GM13976 (cell line): ENCODE data around the gene PDGFRB.

ENCODE experiments used
- DNase-seq: peaks from one replicate; pipeline ENCODE4 v3.0.0; 2012; ENCODE audit warnings: low spot score
- CTCF ChIP-seq: IDR thresholded peaks from 2 replicates; pipeline ENCODE4 v1.5.1; 2012; ENCODE audit warnings: borderline replicate concordance, mild to moderate bottlenecking; ENCODE audit not compliant: insufficient read depth; ENCODE audit errors: extremely low read depth, missing control alignments, control extremely low read depth
- in situ Hi-C: fragments of 300-500 bp; cut with MboI; formaldehyde crosslinking; loops from one replicate; pipeline ENCODE4 v1.12.0; 2022; ENCODE audit warnings: low sequenced_read_pairs, mixed read lengths, inconsistent platforms; ENCODE audit not compliant: unreplicated experiment

Gene PDGFRB

DNA sequence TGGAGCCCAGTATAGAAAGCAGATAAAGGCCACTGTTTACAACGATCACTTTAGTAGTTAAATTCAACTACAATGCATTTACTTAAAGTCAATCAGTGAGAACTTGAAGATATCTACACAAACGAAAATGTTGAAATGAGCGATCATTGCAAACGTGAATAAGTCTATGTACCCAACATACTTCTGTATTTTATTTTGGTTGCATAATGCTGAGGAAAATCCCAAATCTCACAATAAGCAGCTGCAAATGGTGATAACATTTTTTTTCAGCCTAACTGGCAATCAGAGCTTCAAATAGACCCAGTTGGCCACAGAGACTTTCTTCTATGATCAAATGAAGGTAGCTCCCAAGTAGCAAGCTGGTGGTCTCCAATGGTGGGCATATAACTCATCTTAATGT, 32.1 kb downstream of the PDGFRB start:
- in situ Hi-C loops: no loop called here
- TF ChIP-seq CTCF: no peak
- DNase-seq: no peak

DNA sequence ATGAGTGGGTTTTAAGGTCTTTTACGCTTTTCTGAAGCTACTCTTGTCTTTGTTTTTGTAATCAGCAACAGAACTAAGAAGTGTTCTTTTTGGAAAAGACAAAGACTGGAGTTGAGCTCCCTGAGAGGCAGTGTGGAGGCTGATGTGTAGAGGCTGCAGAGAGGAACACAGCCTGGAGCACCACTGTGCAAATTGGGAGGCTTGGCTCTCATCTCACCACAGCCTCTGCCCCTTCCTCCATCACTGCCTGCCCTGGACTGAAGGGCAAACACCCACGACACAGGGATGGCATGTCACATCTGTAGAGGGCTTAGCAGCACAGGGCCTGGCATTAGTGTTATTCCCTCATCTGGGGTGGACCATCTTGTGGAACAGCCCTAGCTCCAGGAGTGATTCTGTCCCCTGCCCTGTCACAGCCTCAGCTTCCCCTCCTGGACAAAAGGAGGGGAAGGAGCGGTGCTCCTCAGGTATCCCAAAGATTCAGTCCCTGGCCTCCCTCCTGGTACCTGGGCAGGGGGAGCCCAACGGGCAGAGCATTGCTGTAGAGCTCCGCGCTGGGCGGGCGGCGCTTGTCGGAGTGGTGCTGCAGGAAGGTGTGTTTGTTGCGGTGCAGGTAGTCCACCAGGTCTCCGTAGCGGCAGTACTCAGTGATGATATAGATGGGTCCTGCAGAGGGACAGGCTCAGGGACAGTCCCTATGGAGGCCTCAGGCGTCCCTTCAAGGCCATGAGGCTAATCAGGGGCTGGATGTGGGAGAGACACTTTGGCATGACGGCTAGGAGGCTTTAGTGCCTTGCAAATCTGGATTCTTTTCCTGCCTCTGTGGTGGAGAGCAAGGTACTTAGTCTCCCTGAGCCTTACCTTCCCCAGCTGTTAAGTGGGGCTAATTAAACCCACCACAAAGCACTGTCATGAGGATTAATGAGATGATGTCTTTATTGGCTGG, 32.8 kb downstream of the PDGFRB start:
- DNase-seq: no peak
- no peak for TF ChIP-seq CTCF
- in situ Hi-C loops: no loop called here

DNA sequence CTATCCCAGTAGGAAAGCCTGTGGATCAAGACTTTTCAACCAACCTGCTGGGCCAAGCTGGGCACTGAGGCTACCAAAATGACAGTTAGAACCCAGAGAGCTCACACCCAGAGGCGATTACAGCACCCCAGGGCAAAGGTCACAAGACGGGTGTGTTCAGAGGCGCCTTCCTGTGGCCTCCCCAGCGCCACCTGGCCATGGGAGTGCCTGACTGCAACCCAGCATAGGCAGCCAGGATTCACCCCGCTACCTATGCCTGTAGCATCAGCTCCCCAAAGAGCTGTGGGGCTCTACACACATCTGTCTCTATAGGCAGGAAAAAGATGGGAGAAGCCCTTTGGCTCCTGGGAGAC, 33.5 kb downstream of the PDGFRB start:
- peak; percentile 51 for TF ChIP-seq CTCF
- DNase-seq: peak; percentile 87
- in situ Hi-C loops: no loop called here

GRCh38 chr5:150121448-150122157, 34.0 kb downstream of the PDGFRB start:
- DNase-seq: no peak
- TF ChIP-seq CTCF: no peak
- in situ Hi-C loops: no loop called here

GRCh38 chr5:150120617-150121447, 34.8 kb downstream of the PDGFRB start:
- in situ Hi-C loops: no loop called here
- TF ChIP-seq CTCF: no peak
- DNase-seq: no peak

- no peak for DNase-seq
- no peak for TF ChIP-seq CTCF
- in situ Hi-C loops: no loop called here
These were observed 35.6 kb downstream of the PDGFRB start for GRCh38 chr5:150120062-150120441.
